Mesothelial cell of epicardium (in vitro differentiated cells): ENCODE data around the gene BRAT1. TPM values are rescaled to one million over a fixed set of nuclear protein-coding genes. Genes with fewer than 3 reads are reported as not detected.

ENCODE experiments used
- DNase-seq, 2 experiments: peaks; one replicate each; pipeline ENCODE4 v3.0.0; 2021; ENCODE audit warnings: low spot score in 2 of 2; ENCODE audit not compliant: unreplicated experiment in 2 of 2
- H3K27ac Mint-ChIP-seq: 2 replicates; pipeline ENCODE4 v1.8.0; 2021; ENCODE audit warnings: mixed read lengths
- H3K27me3 Mint-ChIP-seq: 2 replicates; pipeline ENCODE4 v1.8.0; 2021; ENCODE audit warnings: low read depth, mixed read lengths
- H3K36me3 Mint-ChIP-seq: 2 replicates; pipeline ENCODE4 v1.8.0; 2021; ENCODE audit warnings: mixed read lengths
- H3K4me1 Mint-ChIP-seq: 2 replicates; pipeline ENCODE4 v1.8.0; 2021; ENCODE audit warnings: mixed read lengths
- H3K4me3 Mint-ChIP-seq: 2 replicates; pipeline ENCODE4 v1.8.0; 2021; ENCODE audit warnings: mild to moderate bottlenecking, moderate library complexity, mixed read lengths
- H3K9me3 Mint-ChIP-seq: 2 replicates; pipeline ENCODE4 v1.8.0; 2021; ENCODE audit warnings: mixed read lengths
- total RNA-seq: library from RNA; stranded (reverse); gene quantifications from 3 replicates; pipeline ENCODE4 v1.2.1, GENCODE V29; 2021
- TF ChIP-seq, protein P1 (sequence below): fragments of 200-600 bp; sonication (generic); IDR thresholded peaks from one replicate; pipeline ENCODE4 v1.5.0; 2021; ENCODE audit warnings: antibody characterized with exemption; ENCODE audit not compliant: unreplicated experiment

Gene BRAT1
- total RNA-seq, 1 donor from 2014 or later, result 47.6 TPM

DNA sequence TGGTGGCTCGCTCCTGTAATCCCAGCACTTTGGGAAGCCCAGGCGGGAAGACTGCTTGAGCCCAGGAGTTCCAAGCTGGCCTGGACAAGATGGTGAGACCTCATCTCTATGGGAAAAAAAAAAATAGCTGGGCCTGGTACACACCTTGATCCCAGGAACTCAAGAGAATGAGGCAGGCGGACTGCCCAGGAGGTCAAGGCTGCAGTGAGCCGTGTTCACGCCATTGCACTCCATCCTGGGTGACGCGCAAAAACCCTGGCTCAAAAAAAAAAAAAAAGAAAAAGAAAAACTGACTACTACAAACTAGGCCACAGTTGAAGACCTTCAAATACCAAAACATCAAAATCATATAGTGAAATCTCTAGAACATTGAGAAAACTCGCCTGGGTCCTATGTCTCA is 3.9 kb downstream of the BRAT1 start:
- peaks cover 13% of the 10 kb centered on the region for H3K4me1 Mint-ChIP-seq
- peak overlapping the region; percentile 30 for H3K27ac Mint-ChIP-seq
- H3K9me3 Mint-ChIP-seq, result no peaks in the 10 kb centered on the region
- TF ChIP-seq, protein P1, sequence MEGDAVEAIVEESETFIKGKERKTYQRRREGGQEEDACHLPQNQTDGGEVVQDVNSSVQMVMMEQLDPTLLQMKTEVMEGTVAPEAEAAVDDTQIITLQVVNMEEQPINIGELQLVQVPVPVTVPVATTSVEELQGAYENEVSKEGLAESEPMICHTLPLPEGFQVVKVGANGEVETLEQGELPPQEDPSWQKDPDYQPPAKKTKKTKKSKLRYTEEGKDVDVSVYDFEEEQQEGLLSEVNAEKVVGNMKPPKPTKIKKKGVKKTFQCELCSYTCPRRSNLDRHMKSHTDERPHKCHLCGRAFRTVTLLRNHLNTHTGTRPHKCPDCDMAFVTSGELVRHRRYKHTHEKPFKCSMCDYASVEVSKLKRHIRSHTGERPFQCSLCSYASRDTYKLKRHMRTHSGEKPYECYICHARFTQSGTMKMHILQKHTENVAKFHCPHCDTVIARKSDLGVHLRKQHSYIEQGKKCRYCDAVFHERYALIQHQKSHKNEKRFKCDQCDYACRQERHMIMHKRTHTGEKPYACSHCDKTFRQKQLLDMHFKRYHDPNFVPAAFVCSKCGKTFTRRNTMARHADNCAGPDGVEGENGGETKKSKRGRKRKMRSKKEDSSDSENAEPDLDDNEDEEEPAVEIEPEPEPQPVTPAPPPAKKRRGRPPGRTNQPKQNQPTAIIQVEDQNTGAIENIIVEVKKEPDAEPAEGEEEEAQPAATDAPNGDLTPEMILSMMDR, result no peak
- no peak overlapping the region for H3K4me3 Mint-ChIP-seq
- peaks cover 26% of the 10 kb centered on the region for H3K36me3 Mint-ChIP-seq
- H3K27me3 Mint-ChIP-seq, result no peaks in the 10 kb centered on the region
- no peak for DNase-seq

DNA sequence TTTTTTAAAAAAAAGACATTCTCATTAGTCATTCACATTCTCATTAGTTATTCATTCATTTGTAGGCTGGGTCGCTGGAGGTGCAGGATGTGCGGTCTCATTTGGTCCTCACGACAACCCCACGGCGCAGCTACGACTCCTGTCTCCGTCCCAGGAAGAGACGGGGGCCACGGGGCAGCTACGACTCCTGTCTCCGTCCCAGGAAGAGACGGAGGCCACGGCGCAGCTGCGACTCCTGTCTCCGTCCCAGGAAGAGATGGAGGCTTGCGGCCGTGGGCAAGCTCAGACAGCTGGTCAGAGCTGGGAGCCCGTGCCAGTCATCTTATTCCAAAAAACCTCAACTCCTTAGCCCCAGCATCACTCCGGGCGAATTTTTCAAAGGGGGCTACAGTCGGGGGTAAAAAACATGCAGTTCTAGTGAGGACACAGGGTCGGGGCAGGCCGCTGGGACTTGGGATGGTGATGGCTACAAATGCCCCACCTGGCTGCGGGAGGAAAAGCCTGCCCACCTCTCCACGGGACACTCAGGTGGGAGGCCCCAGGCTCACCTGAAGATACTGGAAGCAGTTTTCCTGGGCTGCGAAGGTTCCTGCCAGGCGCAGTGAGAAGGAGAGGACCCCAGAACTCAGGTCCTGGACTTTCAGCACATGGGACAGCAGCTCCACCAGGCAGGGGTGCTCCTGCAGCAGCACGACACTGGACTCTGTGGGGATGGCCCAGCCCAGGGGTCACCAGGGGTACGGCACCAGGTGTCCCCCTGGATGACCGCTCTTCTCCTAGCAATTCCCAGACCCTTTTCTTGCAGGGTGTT is 8.3 kb downstream of the BRAT1 start:
- Mint-ChIP-seq H3K27ac (no peak overlapping the region), H3K9me3 (no peaks in the 10 kb centered on the region), H3K4me3 (no peak overlapping the region), H3K4me1 (no peaks in the 10 kb centered on the region), H3K27me3 (no peaks in the 10 kb centered on the region), H3K36me3 (peaks cover 25% of the 10 kb centered on the region)
- DNase-seq, result no peak
- TF ChIP-seq, protein P1, result no peak

DNA sequence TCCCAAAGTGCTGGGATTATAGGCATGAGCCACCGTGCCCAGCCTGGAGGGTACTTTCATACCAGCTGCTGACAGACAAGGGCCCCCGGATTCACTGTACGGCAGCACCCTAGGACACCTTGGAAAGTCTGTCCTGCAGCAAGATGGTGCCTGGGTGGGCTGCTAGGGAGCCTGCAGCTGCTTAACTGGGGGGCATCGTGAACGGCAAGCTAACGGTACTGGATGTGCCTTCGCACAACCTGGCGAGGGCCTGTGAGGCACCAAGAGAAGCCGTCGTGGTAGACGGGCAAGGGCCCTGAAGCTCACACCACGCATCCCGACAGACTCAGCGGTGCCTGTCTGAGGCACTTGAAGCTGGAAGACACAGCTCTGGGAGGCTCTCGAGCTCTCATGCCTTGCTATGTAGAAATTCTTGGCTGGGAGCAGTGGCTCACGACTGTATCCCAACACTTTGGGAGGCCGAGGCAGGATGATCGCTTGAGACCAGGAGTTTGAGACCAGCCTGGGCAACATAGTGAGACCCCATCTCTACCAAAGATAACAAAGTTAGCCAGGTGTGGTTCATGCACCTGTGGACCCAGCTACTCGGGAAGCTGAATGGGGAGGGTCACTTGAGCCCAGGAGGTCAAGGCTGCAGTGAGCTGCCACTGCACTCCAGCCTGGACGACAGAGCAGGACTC is 9.4 kb downstream of the BRAT1 start:
- no peaks in the 10 kb centered on the region for H3K4me1 Mint-ChIP-seq
- no peaks in the 10 kb centered on the region for H3K27me3 Mint-ChIP-seq
- no peak for DNase-seq
- peaks cover 22% of the 10 kb centered on the region for H3K36me3 Mint-ChIP-seq
- TF ChIP-seq, protein P1, result no peak
- H3K9me3 Mint-ChIP-seq, result no peaks in the 10 kb centered on the region
- H3K27ac Mint-ChIP-seq, result no peak overlapping the region
- no peak overlapping the region for H3K4me3 Mint-ChIP-seq

DNA sequence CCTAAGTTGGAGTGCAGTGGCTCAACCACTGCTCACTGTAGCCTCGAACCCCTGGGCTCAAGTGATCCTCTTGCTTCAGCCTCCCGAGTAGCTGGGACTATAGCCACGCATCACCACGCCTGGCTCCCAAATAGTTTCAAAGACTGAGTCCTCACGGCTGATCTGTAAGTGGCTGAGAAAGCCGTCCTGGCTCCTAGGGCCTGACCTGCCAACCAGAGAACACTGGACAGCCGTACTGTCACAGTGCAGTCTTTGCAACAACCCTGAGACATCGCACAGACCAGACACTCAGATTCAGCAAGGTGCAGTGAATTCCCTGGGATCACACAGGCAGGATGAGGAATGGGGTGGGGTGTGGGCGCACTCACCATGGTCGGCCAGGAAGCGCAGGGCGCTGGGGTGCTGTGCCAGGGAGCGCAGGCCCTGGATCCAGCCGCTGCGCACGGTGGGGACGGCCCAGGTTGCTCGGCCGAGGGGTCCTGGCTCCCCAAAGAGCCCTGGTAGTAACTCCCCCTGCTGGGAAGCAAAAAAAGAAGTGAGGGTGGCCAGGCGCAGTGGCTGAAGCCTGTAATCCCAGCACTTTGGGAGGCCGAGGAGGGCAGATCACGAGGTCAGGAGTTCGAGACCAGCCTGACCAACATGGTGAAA is 10.7 kb downstream of the BRAT1 start:
- H3K27ac Mint-ChIP-seq, result no peak overlapping the region
- no peak for DNase-seq

More for the DNA sequence above, 10.7 kb downstream of the BRAT1 start:
- TF ChIP-seq, protein P1, result no peak
- no peaks in the 10 kb centered on the region for H3K27me3 Mint-ChIP-seq
- H3K9me3 Mint-ChIP-seq, result no peaks in the 10 kb centered on the region
- no peaks in the 10 kb centered on the region for H3K4me1 Mint-ChIP-seq
- no peak overlapping the region for H3K4me3 Mint-ChIP-seq
- H3K36me3 Mint-ChIP-seq, result peaks cover 18% of the 10 kb centered on the region
